Measurements from ENCODE around the gene EID3. TPM values are rescaled to one million over a fixed set of nuclear protein-coding genes. Genes with fewer than 3 reads are reported as not detected.

Gene EID3
- total and polyA plus RNA-seq, 3 donors from 2014 or later = 59.3 to 139 (median 63.0) TPM

DNA sequence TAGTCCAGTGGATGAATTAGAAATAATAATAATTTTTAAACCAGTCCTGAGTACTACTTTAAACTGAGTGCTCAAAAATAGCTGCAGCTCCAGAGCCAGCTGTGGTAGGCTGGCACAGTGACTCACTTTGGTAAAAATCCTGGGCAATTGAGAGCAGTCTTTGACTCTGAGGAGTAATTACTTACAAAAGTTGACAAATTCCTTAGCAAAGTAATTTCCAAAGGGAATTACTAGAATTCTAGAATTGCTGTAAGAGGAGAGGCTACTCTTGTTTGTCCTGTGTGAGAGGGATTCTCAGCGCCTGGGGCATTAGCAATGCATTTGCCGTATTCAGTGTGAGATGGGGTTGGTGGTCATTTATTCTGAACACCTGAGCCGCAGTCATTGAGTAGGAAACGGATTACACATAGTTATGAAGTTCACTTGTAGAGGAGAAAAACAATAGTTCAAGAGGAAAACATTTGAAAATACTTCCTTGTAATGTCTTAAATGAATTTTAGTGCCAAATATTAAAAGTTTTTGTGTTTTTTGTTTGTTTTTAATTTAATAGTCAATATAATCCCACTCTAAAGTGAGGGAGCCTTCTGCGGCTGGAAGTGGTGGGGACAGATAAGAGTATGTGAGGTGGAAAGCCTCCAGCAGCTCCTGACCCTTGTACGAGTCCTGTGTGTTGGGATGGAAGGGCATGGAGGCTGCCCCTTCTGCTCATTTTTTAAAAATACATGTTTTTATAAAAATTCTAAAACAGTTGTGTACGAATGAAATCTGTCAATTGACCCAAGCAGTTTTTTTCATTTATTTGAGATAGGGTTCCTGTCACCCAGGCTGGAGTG, 41.9 kb downstream of the EID3 start:
- Histone ChIP-seq H3K4me3 (no peak overlapping the region), H3K27ac (no peak overlapping the region), H3K9me3 (no peaks in the 10 kb centered on the region), H3K36me3 (ENCODE audit: low read depth, missing control alignments) (no peaks in the 10 kb centered on the region), H3K4me1 (peaks cover 13% of the 10 kb centered on the region), H3K27me3 (no peaks in the 10 kb centered on the region)
- DNase-seq = no peak
- intact Hi-C loops (cut with DNase I; ENCODE audit: low total_unique reads) = no loop called here
- TF ChIP-seq POLR2A (IDR thresholded peaks at IDR 0.05) = no peak
- TF ChIP-seq, protein P1, sequence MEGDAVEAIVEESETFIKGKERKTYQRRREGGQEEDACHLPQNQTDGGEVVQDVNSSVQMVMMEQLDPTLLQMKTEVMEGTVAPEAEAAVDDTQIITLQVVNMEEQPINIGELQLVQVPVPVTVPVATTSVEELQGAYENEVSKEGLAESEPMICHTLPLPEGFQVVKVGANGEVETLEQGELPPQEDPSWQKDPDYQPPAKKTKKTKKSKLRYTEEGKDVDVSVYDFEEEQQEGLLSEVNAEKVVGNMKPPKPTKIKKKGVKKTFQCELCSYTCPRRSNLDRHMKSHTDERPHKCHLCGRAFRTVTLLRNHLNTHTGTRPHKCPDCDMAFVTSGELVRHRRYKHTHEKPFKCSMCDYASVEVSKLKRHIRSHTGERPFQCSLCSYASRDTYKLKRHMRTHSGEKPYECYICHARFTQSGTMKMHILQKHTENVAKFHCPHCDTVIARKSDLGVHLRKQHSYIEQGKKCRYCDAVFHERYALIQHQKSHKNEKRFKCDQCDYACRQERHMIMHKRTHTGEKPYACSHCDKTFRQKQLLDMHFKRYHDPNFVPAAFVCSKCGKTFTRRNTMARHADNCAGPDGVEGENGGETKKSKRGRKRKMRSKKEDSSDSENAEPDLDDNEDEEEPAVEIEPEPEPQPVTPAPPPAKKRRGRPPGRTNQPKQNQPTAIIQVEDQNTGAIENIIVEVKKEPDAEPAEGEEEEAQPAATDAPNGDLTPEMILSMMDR (IDR thresholded peaks at IDR 0.05) = no peak
- WGBS, 2 donors = 82 to 83% methylated on average over 7 of the region's 7 CpGs

DNA sequence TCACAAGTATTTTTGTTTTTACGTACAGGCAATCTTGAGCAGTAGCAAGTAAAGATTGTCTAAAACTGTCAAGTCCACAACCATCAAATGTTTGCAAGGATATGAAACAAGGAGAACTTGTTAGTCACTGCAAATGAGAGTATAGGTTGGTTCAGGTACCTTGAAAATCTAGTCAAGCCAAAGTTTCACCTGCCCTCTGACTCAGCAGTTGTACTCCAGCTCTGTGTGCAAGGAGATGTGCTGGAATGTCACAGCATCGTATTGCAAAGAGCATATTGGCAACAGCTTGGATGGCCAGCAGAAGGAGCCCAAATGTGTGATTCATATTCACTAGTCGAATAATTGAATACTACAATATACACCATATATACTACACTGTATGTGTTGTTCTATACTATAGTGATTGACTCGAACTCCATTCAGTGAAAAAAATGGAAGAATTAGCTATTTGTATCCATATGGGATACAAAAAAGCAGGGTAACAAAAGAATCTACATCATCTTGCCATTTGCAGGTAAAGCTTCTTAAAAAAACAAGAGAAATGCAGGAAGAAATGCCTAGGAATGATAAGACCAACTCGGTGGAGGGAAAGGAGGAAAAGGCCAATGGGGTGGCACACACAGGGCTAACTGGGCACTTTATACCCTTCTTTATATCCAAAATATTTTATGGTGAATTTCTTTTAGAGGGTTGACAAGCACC, 44.0 kb downstream of the EID3 start:
- no peak for DNase-seq
- Histone ChIP-seq H3K4me1 (no peaks in the 10 kb centered on the region), H3K36me3 (ENCODE audit: low read depth, missing control alignments) (no peaks in the 10 kb centered on the region), H3K27ac (no peak overlapping the region), H3K27me3 (no peaks in the 10 kb centered on the region), H3K4me3 (no peak overlapping the region), H3K9me3 (no peaks in the 10 kb centered on the region)
- WGBS, 2 donors = 83 to 84% methylated on average over 5 of the region's 5 CpGs
- TF ChIP-seq POLR2A (IDR thresholded peaks at IDR 0.05) = no peak
- TF ChIP-seq, protein P1 (IDR thresholded peaks at IDR 0.05) = no peak
- intact Hi-C loops (cut with DNase I; ENCODE audit: low total_unique reads) = no loop called here

- TF ChIP-seq POLR2A (IDR thresholded peaks at IDR 0.05) = no peak
- TF ChIP-seq, protein P1 (IDR thresholded peaks at IDR 0.05) = no peak
- intact Hi-C loops (cut with DNase I; ENCODE audit: low total_unique reads) = no loop called here
- no peaks in the 10 kb centered on the region for H3K9me3 ChIP-seq
- WGBS, 2 donors = 95% methylated on average over 9 to 11 of the region's 11 CpGs
- H3K27me3 ChIP-seq = no peaks in the 10 kb centered on the region
- H3K36me3 ChIP-seq (ENCODE audit: low read depth, missing control alignments) = no peaks in the 10 kb centered on the region
- H3K4me3 ChIP-seq = no peak overlapping the region
- DNase-seq = no peak
- no peak overlapping the region for H3K27ac ChIP-seq
- no peaks in the 10 kb centered on the region for H3K4me1 ChIP-seq
These were observed 44.9 kb downstream of the EID3 start for GRCh38 chr12:104348283-104348993.

- 92 to 96% methylated on average over 2 of the region's 2 CpGs for WGBS, 2 donors
- Histone ChIP-seq H3K27ac (no peak overlapping the region), H3K4me1 (no peaks in the 10 kb centered on the region), H3K4me3 (no peak overlapping the region), H3K36me3 (ENCODE audit: low read depth, missing control alignments) (no peaks in the 10 kb centered on the region), H3K27me3 (no peaks in the 10 kb centered on the region), H3K9me3 (no peaks in the 10 kb centered on the region)
- TF ChIP-seq, protein P1 (IDR thresholded peaks at IDR 0.05) = no peak
- no peak for TF ChIP-seq POLR2A (IDR thresholded peaks at IDR 0.05)
- intact Hi-C loops (cut with DNase I; ENCODE audit: low total_unique reads) = no loop called here
- no peak for DNase-seq
These were observed 45.5 kb downstream of the EID3 start for GRCh38 chr12:104348994-104349494.
